ENCODE data around the gene ZSWIM1. TPM values are rescaled to one million over a fixed set of nuclear protein-coding genes. Genes with fewer than 3 reads are reported as not detected.

The ZSWIM1 gene
- total and polyA plus RNA-seq, 2 donors (not counting 3 experiments of a cell fraction or from before 2014, with no cell fraction given) = 8.5 to 10.0 TPM

DNA sequence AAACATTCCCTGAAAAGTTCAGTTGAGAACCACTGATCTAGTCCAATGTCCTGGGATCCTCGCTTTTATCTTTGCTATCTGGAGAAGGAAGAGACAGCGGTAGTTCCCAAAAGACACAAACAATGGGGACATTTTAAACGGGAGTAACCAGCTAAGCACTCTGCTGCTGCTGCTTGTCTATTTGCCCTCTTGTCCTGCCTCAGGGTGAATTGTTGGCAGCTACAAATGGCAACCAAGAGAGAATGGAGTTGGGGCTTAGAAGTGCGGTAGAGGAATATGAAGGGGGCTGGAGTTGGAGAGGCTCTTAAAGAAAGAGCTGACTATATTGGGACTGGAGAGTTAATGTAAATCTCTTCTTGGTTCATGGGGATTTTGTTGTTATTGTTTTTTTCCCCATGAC is 6.5 kb upstream of the ZSWIM1 start:
- no peak overlapping the region for H3K27ac ChIP-seq (ENCODE audit: insufficient read depth, low read depth, low read length)
- CTCF ChIA-PET = interaction anchor here (1.2 to 1.9 kb wide), 2 partner anchors 10 to 41 kb away, joined by 5 to 6 read pairs; partner anchors contain the start of gene SNX21
- H3K79me2 ChIP-seq (ENCODE audit: control insufficient read depth, insufficient read depth, low read length) = no peaks in the 10 kb centered on the region
- no peak overlapping the region for H3K4me2 ChIP-seq (ENCODE audit: insufficient read depth, low read length)
- TF ChIP-seq FOS (IDR thresholded peaks at IDR 0.05; ENCODE audit: borderline replicate concordance, insufficient read depth, low read length) (no peak), POLR2AphosphoS5 (IDR thresholded peaks at IDR 0.05; ENCODE audit: insufficient read depth, low read depth, low read length) (no peak), CTCF (IDR thresholded peaks at IDR 0.05; ENCODE audit: extremely low read depth in 1 of 2, insufficient read depth in 1 of 2, low read depth in 1 of 2, low read length in 2 of 2) (no peak)
- intact Hi-C loops (cut with micrococcal nuclease) (no loop called here), dilution Hi-C loops (cut with MboI; ENCODE audit: extremely low pct_ligation_motif_present, low sequenced_read_pairs) (no loop called here)
- no peaks in the 10 kb centered on the region for H4K20me1 ChIP-seq (replicated peaks; ENCODE audit: control insufficient read depth, extremely low read depth, insufficient read depth, low read length)
- BruUV-seq (replicated peaks) = no TSS peak
- no peaks in the 10 kb centered on the region for H3K9me3 ChIP-seq (replicated peaks; ENCODE audit: control insufficient read depth, insufficient read depth, low read length)
- H3K4me1 ChIP-seq (ENCODE audit: control insufficient read depth, extremely low read depth, insufficient read depth, low read length) = no peaks in the 10 kb centered on the region
- no peak overlapping the region for H3K9ac ChIP-seq (replicated peaks; ENCODE audit: extremely low read depth, insufficient read depth, low read length)
- no peak for DNase-seq (ENCODE audit: low read depth, low spot score)
- POLR2A ChIA-PET = no interaction called here
- H3K9me1 ChIP-seq (replicated peaks; ENCODE audit: control insufficient read depth, extremely low read depth, insufficient read depth, low read length) = no peaks in the 10 kb centered on the region
- peaks cover 0 to 13% of the 10 kb centered on the region in 2 experiments for H3K36me3 ChIP-seq (ENCODE audit: control insufficient read depth in 2 of 2, extremely low read depth in 1 of 2, insufficient read depth in 2 of 2, low read length in 2 of 2)
- H3K27me3 ChIP-seq (ENCODE audit: control insufficient read depth in 2 of 2, insufficient read depth in 2 of 2, low read length in 2 of 2) = no peaks in the 10 kb centered on the region
- no peak for FAIRE-seq
- H3K4me3 ChIP-seq (replicated peaks in 1 of 3; ENCODE audit: insufficient read depth in 1 of 3, low read depth in 1 of 3, low read length in 3 of 3) = no peak overlapping the region
- no peak overlapping the region for H2AFZ ChIP-seq (ENCODE audit: low read depth, low read length)

DNA sequence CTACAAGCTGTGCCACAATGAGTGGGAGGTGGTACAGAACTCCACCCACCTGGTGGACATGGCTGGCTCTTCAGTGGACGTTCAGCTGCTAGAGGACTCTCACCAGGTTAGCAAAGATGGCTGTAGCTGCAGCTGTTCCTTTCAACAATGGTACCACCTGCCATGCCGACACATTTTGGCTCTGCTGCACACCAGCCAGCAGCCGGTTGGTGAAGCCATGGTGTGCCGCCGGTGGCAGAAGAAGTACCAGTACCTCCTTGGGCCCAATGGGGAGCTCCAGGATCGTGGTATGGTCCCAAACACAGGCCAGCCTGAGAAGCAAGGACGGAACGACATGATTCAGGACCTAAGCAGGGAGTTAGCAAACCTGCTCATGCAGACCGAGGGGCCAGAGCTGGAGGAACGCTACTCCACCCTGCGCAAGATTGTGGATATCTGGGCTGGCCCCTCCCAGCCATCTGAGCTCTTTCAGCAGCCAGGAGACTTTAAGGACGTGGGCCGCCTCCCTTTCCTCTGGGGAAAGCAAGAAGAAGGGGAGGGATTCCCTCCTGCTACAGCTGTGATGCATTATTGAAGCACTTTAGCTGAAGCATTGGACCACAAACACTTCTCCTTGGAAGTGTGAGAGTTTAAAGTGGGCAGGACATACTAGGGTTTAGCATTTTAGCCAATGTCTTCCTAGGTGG is 2.8 kb upstream of the ZSWIM1 start:
- Histone ChIP-seq H3K27me3 (ENCODE audit: control insufficient read depth in 2 of 2, insufficient read depth in 2 of 2, low read length in 2 of 2) (no peaks in the 10 kb centered on the region), H3K9ac (replicated peaks; ENCODE audit: extremely low read depth, insufficient read depth, low read length) (no peak overlapping the region), H3K4me2 (ENCODE audit: insufficient read depth, low read length) (no peak overlapping the region), H3K4me3 (replicated peaks in 1 of 3; ENCODE audit: insufficient read depth in 1 of 3, low read depth in 1 of 3, low read length in 3 of 3) (no peak overlapping the region), H3K9me1 (replicated peaks; ENCODE audit: control insufficient read depth, extremely low read depth, insufficient read depth, low read length) (no peaks in the 10 kb centered on the region), H3K79me2 (ENCODE audit: control insufficient read depth, insufficient read depth, low read length) (peaks cover 15% of the 10 kb centered on the region), H2AFZ (ENCODE audit: low read depth, low read length) (no peak overlapping the region), H3K27ac (ENCODE audit: insufficient read depth, low read depth, low read length) (no peak overlapping the region), H3K9me3 (replicated peaks; ENCODE audit: control insufficient read depth, insufficient read depth, low read length) (no peaks in the 10 kb centered on the region), H4K20me1 (replicated peaks; ENCODE audit: control insufficient read depth, extremely low read depth, insufficient read depth, low read length) (no peaks in the 10 kb centered on the region), H3K36me3 (ENCODE audit: control insufficient read depth in 2 of 2, extremely low read depth in 1 of 2, insufficient read depth in 2 of 2, low read length in 2 of 2) (peaks cover 0 to 18% of the 10 kb centered on the region in 2 experiments), H3K4me1 (ENCODE audit: control insufficient read depth, extremely low read depth, insufficient read depth, low read length) (peaks cover 2% of the 10 kb centered on the region)
- POLR2A ChIA-PET = no interaction called here
- DNase-seq (ENCODE audit: low read depth, low spot score) = no peak
- no peak for FAIRE-seq
- CTCF ChIA-PET = interaction anchor here (0.7 kb wide), 2 partner anchors 21 to 34 kb away, joined by 3 read pairs; partner anchors contain the start of genes ACOT8, PLTP and ZSWIM3
- TF ChIP-seq CTCF (IDR thresholded peaks at IDR 0.05; ENCODE audit: extremely low read depth in 1 of 2, insufficient read depth in 1 of 2, low read depth in 1 of 2, low read length in 2 of 2) (no peak), POLR2AphosphoS5 (IDR thresholded peaks at IDR 0.05; ENCODE audit: insufficient read depth, low read depth, low read length) (no peak)
- dilution Hi-C loops (cut with MboI; ENCODE audit: extremely low pct_ligation_motif_present, low sequenced_read_pairs) (no loop called here), intact Hi-C loops (cut with micrococcal nuclease) (no loop called here)
- BruUV-seq (replicated peaks) = no TSS peak

Measured in endothelial cell of umbilical vein (primary cell).